Mononuclear cell (primary cell): Measurements from ENCODE around the gene PDE4D. TPM values are rescaled to one million over a fixed set of nuclear protein-coding genes. Genes with fewer than 3 reads are reported as not detected.

Experiments used
- H3K27me3 ChIP-seq: 2 replicates; pipeline ENCODE4 v1.6.0; 2011; ENCODE audit warnings: low read length, control low read depth; ENCODE audit not compliant: insufficient read depth
- H3K4me1 ChIP-seq: 2 replicates; pipeline ENCODE4 v1.5.1; 2011; ENCODE audit warnings: mild to moderate bottlenecking, low read length, control low read depth; ENCODE audit not compliant: insufficient read depth
- H3K4me3 ChIP-seq: 2 replicates; pipeline ENCODE4 v1.5.1; 2011; ENCODE audit warnings: mild to moderate bottlenecking, low read length, moderate library complexity
- H3K9me3 ChIP-seq: 2 replicates; pipeline ENCODE4 v1.5.1; 2011; ENCODE audit warnings: low read depth, mild to moderate bottlenecking, control low read depth, low read length
- total RNA-seq: library from RNA; depleted of rRNA; stranded (reverse); fragments of >200 nt; gene quantifications from one replicate; pipeline ENCODE4 v1.2.3, GENCODE V29; 2012

Gene PDE4D
- total RNA-seq, 1 donor = 171 TPM

DNA sequence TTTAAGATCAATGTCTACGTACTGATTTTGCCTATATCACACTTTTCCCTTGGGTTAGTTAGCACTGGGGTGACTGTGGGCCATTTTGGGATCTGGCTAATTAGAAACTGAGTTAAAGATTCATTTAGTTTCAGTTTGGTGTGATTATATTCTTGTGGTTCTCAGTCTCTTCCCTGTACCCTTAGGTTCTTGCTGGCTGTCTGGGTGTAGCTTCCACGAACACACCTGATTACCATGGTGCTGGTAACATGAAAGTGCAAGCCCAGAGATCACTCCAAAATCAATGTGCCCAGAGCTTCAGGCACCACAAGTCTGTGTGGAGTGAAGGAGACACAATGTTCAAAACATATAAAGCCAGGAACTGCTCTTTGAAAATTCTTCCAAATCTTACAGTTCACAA, 248.1 kb downstream of the PDE4D start:
- H3K4me3 ChIP-seq = no peak overlapping the region
- H3K27me3 ChIP-seq = no peaks in the 10 kb centered on the region
- no peaks in the 10 kb centered on the region for H3K9me3 ChIP-seq
- peaks cover 4% of the 10 kb centered on the region for H3K4me1 ChIP-seq

DNA sequence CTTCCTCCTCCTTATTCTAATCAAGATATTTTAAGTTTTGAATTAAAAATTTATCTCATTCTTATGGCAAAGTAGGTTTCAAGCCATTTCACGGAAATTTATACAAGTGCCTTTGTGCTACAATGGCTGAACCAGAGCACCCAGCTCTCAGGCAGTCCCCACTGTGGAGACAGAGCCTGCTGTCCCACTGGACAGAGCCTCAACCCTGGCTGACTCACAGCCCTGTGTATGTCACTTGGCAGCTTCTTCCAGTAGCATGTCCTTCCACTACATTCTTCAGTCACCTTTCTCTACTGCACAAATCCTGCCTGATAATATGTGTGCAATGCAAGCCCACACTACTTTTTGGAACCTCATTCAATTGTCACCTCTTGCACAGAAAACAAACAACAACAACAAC, 253.1 kb downstream of the PDE4D start:
- peaks cover 3% of the 10 kb centered on the region for H3K4me1 ChIP-seq
- no peak overlapping the region for H3K4me3 ChIP-seq
- no peaks in the 10 kb centered on the region for H3K9me3 ChIP-seq
- H3K27me3 ChIP-seq = no peaks in the 10 kb centered on the region

DNA sequence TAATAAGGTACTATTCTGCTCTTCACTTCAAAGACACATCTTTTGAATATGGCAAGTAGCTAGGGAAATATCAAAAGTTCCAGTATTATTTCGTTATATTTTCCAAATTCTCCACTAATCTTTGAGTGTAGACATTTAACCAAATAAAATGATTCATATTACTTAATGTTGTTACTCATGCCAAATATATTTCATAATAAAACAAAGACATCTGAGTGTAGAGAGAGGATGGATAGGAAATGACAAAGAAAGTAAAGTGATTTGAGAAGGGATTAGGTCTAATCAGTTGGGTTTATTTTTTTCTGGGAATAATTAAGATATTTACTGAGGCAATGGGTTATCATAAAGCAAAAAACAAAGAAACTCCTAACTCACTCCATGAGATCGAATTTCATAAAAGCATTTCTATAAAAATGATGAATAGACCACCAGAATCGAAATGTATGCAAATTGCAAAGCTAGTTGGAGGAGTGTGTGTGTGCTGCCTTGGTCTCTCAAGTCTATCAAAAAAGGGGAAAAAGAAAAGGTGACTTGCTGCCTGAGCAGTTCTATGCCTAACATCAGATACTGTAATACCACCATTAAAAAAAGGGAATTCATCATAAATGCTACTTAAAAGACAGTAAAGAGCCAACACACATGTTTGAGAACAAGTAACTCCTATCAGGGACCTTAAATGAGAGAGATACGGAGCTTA, 255.5 kb downstream of the PDE4D start:
- Histone ChIP-seq H3K4me1 (no peaks in the 10 kb centered on the region), H3K4me3 (no peak overlapping the region), H3K9me3 (no peaks in the 10 kb centered on the region), H3K27me3 (no peaks in the 10 kb centered on the region)

DNA sequence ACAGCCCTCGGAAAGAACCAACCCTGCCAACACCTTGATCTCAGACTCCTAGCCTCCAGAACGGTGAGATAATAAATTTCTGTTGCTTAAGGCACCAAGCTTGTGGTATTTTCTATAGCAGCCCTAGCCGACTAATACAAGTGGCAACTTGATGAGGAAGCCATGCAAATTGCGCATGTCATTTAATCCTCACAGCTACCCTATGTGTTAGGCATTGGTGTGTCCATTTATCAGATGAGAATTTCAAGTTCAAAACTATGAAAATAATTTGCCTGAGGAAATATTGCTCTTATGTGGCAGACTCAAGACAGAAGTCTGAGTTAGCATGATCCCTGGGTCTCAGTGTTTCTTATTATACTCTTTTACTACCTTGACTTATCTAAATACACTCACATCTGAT, 264.0 kb downstream of the PDE4D start:
- no peak overlapping the region for H3K4me3 ChIP-seq
- H3K4me1 ChIP-seq = no peaks in the 10 kb centered on the region
- peaks cover 12% of the 10 kb centered on the region for H3K9me3 ChIP-seq
- H3K27me3 ChIP-seq = no peaks in the 10 kb centered on the region

DNA sequence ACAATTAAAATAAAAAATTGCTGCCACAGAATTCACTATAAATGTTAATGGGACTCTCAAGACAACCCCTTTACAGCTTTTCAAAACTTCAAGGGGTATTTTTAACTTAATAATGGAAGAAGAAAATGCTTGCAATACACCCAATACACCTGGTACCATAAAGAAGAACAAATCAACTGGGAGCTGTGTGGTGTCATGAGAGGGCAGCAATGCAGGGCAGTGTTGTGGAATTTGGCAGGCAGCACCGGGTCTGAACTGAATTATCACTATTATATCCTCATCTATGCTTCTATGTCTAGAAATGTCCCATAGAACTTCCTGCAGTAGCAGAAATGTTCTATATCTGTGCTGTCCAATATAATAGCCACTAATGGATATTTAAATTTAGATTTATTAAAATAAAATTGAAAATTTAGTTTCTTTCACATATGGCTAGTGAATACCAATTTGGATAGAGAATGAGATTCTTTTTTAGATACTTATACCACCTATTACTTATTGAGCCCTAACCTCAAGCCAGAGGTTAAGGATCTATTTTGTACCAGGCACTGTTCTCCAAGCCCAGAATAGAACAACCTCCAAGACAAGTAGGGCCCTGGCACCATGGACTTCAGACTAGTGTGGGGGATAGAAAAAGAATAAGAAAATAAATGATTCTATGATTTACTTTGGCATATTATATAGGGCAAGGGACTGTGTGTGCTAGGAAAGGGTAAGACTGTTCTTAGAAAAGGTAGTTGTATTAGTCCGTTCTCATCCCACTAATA, 265.3 kb downstream of the PDE4D start:
- Histone ChIP-seq H3K4me1 (no peaks in the 10 kb centered on the region), H3K4me3 (no peak overlapping the region), H3K9me3 (peaks cover 12% of the 10 kb centered on the region), H3K27me3 (no peaks in the 10 kb centered on the region)

DNA sequence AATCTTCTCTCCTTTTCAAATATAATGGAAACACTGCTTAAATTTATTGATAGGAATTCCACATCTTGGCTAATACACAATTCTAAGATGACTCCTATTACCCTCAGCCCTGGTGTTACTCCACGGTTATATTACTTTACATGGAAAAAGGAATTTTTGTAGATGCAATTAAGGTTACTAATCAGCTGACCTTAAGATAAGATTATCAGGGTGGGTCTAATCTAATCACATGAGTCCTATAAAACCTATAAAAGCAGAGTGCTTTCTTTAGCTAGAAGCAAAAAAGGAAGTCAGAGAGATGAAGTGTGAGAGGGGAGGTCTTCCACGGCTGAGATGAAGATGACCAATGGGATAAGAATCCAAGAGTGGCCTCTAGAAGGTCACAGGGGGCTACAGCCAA, 268.6 kb downstream of the PDE4D start:
- Histone ChIP-seq H3K27me3 (no peaks in the 10 kb centered on the region), H3K9me3 (peaks cover 12% of the 10 kb centered on the region), H3K4me3 (no peak overlapping the region), H3K4me1 (no peaks in the 10 kb centered on the region)

DNA sequence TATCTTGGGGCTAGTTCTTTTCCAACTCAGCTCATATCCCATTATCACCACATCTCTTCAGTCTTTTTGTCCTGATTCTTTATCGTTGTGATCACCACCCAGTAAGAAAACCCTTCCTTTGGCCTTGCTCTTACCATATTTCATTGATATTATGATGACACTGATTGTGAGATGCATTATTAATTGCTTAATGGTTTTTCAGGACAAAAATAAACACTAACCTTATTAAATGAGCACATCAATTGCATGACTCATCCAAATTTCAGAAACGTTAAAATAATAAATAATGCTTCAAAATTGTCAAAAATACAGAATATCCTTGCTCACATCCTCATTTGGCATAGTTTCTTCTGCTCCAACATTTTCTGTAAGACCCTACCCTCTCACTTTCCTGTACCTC, 270.7 kb downstream of the PDE4D start:
- no peaks in the 10 kb centered on the region for H3K27me3 ChIP-seq

DNA sequence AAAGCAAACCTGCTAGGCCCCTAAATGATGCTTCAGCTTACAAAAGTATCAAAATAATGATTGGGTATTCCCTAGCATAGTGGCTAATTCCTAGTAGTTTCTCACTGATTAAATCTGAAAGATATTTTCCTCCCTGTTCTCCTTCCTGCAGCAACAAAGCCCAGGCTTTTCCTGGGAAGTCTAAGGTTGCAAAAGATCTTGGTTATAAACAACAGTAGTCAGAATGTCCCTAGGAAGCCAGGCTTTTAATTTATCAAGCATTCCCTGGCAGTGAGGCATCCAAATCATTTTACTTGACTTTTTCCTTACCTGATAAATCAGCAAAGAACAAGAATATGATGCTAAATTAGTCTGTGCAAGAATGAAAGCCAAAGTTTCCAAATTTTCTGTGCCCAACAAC, 272.0 kb downstream of the PDE4D start:
- no peak overlapping the region for H3K4me3 ChIP-seq
- no peaks in the 10 kb centered on the region for H3K9me3 ChIP-seq
- H3K4me1 ChIP-seq = no peaks in the 10 kb centered on the region
- no peaks in the 10 kb centered on the region for H3K27me3 ChIP-seq

More for the DNA sequence above, 270.7 kb downstream of the PDE4D start:
- no peaks in the 10 kb centered on the region for H3K4me1 ChIP-seq
- H3K4me3 ChIP-seq = no peak overlapping the region
- no peaks in the 10 kb centered on the region for H3K9me3 ChIP-seq

DNA sequence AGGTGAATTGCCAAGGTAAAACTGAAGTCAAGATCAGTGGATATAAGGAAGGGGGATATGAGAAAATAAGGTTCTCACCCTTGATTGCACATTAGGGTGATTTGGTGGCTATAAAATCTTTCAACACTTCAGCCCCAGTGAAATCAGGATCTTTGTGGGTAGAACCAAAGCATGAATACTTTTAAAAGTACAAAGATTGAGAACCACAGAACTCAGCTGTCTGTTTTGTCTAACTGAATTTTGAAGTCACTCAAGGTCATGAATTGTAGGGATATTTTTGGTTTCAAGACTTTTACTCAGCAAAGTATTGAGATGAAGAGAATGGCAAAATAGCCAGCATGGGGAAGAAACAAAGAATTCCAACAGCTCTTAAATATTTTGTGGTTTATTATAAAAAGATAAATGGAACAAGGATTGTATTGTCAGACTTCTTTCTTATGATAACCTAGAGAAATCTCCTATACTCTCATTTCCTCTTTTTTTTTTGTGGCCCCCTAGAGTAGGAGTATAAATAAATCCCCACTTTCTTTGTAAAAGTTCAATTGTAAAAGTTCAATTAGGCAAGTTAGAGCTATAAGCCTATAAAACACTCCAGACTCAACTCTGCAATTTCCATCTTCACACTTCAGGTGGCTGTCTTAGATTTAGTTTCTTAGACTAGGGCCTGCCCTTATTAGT, 272.9 kb downstream of the PDE4D start:
- Histone ChIP-seq H3K4me3 (no peak overlapping the region), H3K9me3 (no peaks in the 10 kb centered on the region), H3K27me3 (no peaks in the 10 kb centered on the region), H3K4me1 (no peaks in the 10 kb centered on the region)

DNA sequence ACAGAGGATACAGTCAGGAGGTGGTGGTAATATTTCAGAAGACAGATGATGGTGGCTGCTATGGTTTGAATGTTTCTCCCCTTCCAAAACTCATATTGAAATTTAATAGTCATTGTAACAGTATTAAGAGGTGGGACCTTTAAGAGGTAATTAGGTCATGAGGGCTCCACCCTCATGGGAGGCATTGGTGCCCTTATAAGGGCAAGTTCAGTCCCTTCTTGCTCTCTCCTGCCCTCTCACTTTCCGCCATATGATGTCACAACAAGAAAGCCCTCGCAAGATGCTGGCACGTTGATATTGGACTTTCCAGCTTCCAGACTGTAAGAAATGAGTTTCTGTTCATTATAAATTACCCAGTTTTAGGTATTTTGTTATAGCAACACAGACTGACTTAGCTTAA, 274.9 kb downstream of the PDE4D start:
- Histone ChIP-seq H3K27me3 (no peaks in the 10 kb centered on the region), H3K9me3 (no peaks in the 10 kb centered on the region), H3K4me1 (no peaks in the 10 kb centered on the region), H3K4me3 (no peak overlapping the region)

DNA sequence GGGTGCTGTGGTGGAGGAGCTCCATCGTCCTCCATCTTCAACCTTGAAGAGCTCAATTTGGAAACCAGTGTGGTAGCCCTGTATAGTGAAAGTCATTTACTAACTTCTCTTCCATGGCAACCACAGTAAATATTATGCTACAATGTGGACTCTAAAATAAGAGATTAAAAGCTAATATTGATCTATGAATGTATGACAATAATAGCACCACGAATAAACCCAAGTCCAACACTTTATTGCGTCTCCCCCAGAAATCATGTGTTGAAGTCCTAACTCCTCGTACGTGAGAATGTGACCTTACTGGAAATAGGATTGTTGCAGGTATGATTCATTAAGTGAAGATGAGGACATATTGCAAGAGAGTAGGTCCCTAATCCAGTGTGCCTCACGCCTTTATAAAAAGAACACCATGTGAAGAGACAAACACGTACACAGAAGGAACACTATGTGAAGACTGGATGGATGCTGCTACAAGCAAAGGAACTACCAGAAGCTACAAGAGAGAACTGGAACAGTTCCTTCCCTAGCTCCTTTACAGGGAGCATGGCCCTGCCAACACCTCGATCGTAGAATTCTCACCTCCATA, 276.2 kb downstream of the PDE4D start:
- Histone ChIP-seq H3K4me3 (no peak overlapping the region), H3K4me1 (no peaks in the 10 kb centered on the region), H3K9me3 (no peaks in the 10 kb centered on the region)

DNA sequence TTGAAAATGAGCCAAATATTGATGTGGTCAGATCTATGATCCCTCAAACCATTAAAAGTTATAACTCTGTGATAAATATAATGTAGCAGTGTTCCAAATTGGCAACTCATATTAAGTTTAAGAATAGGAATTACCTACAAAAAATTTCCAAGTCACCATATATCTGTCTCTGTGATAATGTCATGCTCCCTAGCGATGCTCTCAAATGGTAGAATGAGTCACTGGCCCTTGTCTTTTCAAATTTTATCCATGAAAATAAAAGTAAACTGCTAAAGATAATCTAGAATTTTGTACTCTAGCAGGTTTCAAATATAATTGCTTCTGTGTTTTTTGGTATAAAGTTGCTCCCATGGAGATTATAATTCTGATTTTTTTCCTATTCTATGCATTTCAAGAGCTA, 277.1 kb downstream of the PDE4D start:
- no peak overlapping the region for H3K4me3 ChIP-seq
- H3K4me1 ChIP-seq = no peaks in the 10 kb centered on the region
- H3K27me3 ChIP-seq = no peaks in the 10 kb centered on the region
- H3K9me3 ChIP-seq = no peaks in the 10 kb centered on the region

More for the DNA sequence above, 276.2 kb downstream of the PDE4D start:
- H3K27me3 ChIP-seq = no peaks in the 10 kb centered on the region

DNA sequence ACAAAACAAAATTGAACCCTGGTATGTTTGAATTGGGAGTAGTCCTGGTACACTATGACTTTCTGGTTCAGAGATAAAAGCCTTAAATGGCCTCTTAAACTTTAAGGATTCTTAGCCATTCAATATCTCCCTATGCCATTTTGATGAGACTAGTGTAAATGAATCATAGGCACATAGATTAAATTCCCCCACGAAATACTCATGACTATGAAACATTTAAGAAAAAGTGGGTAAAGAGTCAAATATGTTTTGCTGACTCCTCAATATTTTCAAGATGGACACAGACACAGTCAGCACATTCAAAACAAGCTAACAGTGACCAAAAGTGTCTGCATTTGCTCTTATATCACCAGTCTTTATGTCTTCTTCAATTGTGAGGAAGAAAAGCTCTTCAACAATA, 278.3 kb downstream of the PDE4D start:
- Histone ChIP-seq H3K27me3 (no peaks in the 10 kb centered on the region), H3K4me3 (no peak overlapping the region), H3K4me1 (no peaks in the 10 kb centered on the region), H3K9me3 (no peaks in the 10 kb centered on the region)

DNA sequence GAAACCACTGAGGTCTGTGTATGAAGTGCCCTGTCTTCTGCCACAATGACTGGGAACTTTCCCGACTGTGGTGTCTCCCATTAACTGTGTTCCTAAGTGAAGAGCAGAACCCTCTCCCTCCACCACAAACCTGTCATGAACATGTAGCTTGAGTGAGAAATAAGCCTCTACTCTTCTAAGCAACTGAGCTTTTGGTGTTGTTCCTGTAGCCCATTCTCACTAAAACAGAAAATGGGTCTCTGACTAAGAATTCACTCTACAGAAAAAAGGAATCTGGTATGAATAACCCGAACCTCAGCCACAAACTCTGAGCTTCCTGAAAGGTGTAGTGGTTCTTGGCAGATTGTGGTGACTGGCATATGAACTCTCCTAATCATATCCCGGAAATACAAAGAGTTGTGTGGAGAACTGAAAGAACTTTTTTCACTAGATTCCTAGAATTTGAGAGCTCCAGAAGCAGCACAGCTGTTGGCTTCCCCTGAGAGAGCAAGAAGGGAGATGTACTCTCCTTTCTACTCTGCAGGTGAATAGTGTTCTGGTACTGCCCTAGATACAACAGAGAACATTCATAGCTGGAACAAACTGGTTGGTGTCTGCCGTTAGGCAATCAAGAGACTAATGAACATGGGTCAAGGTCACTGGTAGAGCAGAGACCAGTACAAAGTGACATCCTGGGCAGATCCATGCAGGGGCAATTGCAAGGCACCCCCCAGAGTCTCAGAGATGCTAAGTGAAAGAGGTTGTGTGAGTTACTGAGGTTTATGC, 283.8 kb downstream of the PDE4D start:
- no peaks in the 10 kb centered on the region for H3K27me3 ChIP-seq
- no peaks in the 10 kb centered on the region for H3K9me3 ChIP-seq
- no peak overlapping the region for H3K4me3 ChIP-seq
- no peaks in the 10 kb centered on the region for H3K4me1 ChIP-seq
